D721Med (cell line): Measurements from ENCODE around the gene GPR149.

Source experiments
- DNase-seq: peaks from one replicate; pipeline ENCODE4 v3.0.0; 2011; ENCODE audit warnings: low spot score; ENCODE audit not compliant: insufficient read length
- FAIRE-seq: peaks from 2 replicates; lab custom pipeline; 2011; peaks lifted over from hg19 to GRCh38; lab: Jason Lieb, UNC
- CTCF ChIP-seq: IDR thresholded peaks from 2 replicates; pipeline ENCODE4 v1.5.1; 2012; ENCODE audit warnings: mild to moderate bottlenecking, control low read depth; ENCODE audit not compliant: insufficient read depth; ENCODE audit errors: missing control alignments

Gene GPR149

GRCh38 chr3:154384479-154384878 lies 45.5 kb downstream of the GPR149 start:
- FAIRE-seq (no peak), DNase-seq (no peak)
- TF ChIP-seq CTCF = no peak

- DNase-seq (no peak), FAIRE-seq (no peak)
- TF ChIP-seq CTCF = no peak
Observed at GRCh38 chr3:154378311-154378710, 51.7 kb downstream of the GPR149 start.

GRCh38 chr3:154367221-154367620 lies 62.8 kb downstream of the GPR149 start:
- DNase-seq (no peak), FAIRE-seq (no peak)
- no peak for TF ChIP-seq CTCF

GRCh38 chr3:154364849-154365248 lies 65.1 kb downstream of the GPR149 start:
- TF ChIP-seq CTCF = no peak
- no peak for DNase-seq
- no peak for FAIRE-seq

GRCh38 chr3:154361099-154361498 lies 68.9 kb downstream of the GPR149 start:
- FAIRE-seq = no peak
- no peak for TF ChIP-seq CTCF
- DNase-seq = no peak

GRCh38 chr3:154356009-154356408 lies 74.0 kb downstream of the GPR149 start:
- no peak for TF ChIP-seq CTCF
- FAIRE-seq (no peak), DNase-seq (no peak)

GRCh38 chr3:154349223-154349622 lies 80.8 kb downstream of the GPR149 start:
- TF ChIP-seq CTCF = no peak
- FAIRE-seq (no peak), DNase-seq (no peak)
